Vagina (tissue), 2 donors: ENCODE results near the gene ITIH3.

ENCODE experiments used
- CTCF ChIP-seq, 3 experiments: fragments of 450-650 bp in 2 of 3; fragments of 200-600 bp in 1 of 3; sonication (generic) in 1 of 3; IDR thresholded peaks; one replicate each; pipeline ENCODE4 v1.5.1; 2017 to 2019; ENCODE audit warnings: antibody characterized with exemption in 3 of 3, mild to moderate bottlenecking in 2 of 3, moderate library complexity in 2 of 3
- POLR2A ChIP-seq, 2 donors: fragments of 450-650 bp; IDR thresholded peaks; one replicate each; pipeline ENCODE4 v1.6.1; 2017; ENCODE audit warnings: antibody characterized with exemption in 2 of 2, mild to moderate bottlenecking in 2 of 2, moderate library complexity in 2 of 2
- POLR2AphosphoS5 ChIP-seq, 2 donors: sonication (generic); formaldehyde crosslinking; IDR thresholded peaks; one replicate each; pipeline ENCODE4 v1.9.0; 2017; ENCODE audit warnings: antibody characterized with exemption in 2 of 2, mild to moderate bottlenecking in 2 of 2, low read depth in 1 of 2; ENCODE audit not compliant: insufficient read depth in 1 of 2

DNA sequence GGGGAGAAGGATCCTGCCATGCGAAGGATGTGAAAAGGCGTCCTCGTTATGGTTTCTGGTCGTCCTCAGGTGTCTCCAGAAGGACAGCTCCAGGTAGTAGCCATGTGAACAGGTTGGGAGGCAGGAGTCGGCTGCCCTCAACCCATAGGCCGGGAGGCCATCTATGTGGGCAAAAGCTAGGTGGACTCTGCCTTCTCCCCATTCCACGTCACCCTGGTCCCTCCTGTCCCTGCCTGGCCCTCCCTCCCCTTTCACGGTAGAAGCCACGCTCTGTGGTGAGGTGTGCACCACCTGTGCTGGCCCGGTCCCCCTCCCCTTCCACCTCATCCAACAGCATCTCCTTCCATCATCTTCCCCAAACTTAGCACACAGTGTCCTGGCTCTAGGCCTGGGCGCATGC is 16.3 kb downstream of the ITIH3 start:
- TF ChIP-seq CTCF (IDR thresholded peaks at IDR 0.05) (no peak), POLR2AphosphoS5 (IDR thresholded peaks at IDR 0.05; ENCODE audit: insufficient read depth in 1 of 2, low read depth in 1 of 2) (no peak), POLR2A (IDR thresholded peaks at IDR 0.05) (no peak)
